IMR-90 (cell line): Measurements from ENCODE around the gene GADD45GIP1. TPM values are rescaled to one million over a fixed set of nuclear protein-coding genes. Genes with fewer than 3 reads are reported as not detected.

Source experiments
- ATAC-seq: fragments of 200-7000 bp; cut with Tn5 transposase; 2 replicates; pipeline ENCODE4 v1.9.1; 2020; ENCODE audit warnings: low read depth, mild to moderate bottlenecking, moderate library complexity
- BruUV-seq: library from RNA; stranded (reverse); fragments of 400-500 nt; replicated peaks from 2 replicates; lab custom pipeline; 2021; lab: Mats Ljungman, UMichigan
- CTCF ChIA-PET: fragments of 300-600 bp; formaldehyde crosslinking; extraction: SDS; loops from one replicate; lab custom pipeline; 2021; ENCODE audit warnings: antibody characterized with exemption; lab: Yijun Ruan, JAX
- POLR2A ChIA-PET: fragments of 300-600 bp; sonication (Branson Sonifier 250); formaldehyde crosslinking; loops from one replicate; lab custom pipeline; 2022; ENCODE audit warnings: antibody characterized with exemption; ENCODE audit not compliant: unreplicated experiment; lab: Charles Lee
- DNase-seq: peaks from one replicate; pipeline ENCODE4 v3.0.0; 2013
- H2AFZ ChIP-seq: replicated peaks from 2 replicates; pipeline ENCODE3; 2013; ENCODE audit warnings: low read length, mild to moderate bottlenecking; ENCODE audit not compliant: poor library complexity
- H2AK5ac ChIP-seq: 2 replicates; pipeline ENCODE4 v1.6.1; 2013; ENCODE audit warnings: low read depth, low read length, inconsistent platforms
- H2AK9ac ChIP-seq: replicated peaks from 2 replicates; pipeline ENCODE3; 2013; ENCODE audit warnings: mild to moderate bottlenecking, low read depth, low read length, moderate library complexity; ENCODE audit not compliant: poor library complexity
- H2BK120ac ChIP-seq: 2 replicates; pipeline ENCODE4 v1.6.1; 2013; ENCODE audit warnings: low read depth, low read length, inconsistent platforms
- H2BK15ac ChIP-seq: 3 replicates; pipeline ENCODE4 v1.6.1; 2013; ENCODE audit warnings: low read depth, low read length, inconsistent platforms
- H2BK20ac ChIP-seq: 2 replicates; pipeline ENCODE4 v1.6.1; 2013; ENCODE audit warnings: low read depth, mild to moderate bottlenecking, inconsistent platforms, low read length, moderate library complexity
- H2BK5ac ChIP-seq: 2 replicates; pipeline ENCODE4 v1.6.1; 2013; ENCODE audit warnings: mild to moderate bottlenecking, low read depth, low read length, inconsistent platforms; ENCODE audit not compliant: poor library complexity, severe bottlenecking
- H3K14ac ChIP-seq: replicated peaks from 2 replicates; pipeline ENCODE4 v1.6.1; 2013; ENCODE audit warnings: low read depth, low read length, inconsistent platforms
- H3K18ac ChIP-seq: 2 replicates; pipeline ENCODE4 v1.6.1; 2013; ENCODE audit warnings: low read depth, low read length, control low read depth
- H3K23ac ChIP-seq: 2 replicates; pipeline ENCODE4 v1.6.1; 2013; ENCODE audit warnings: low read depth, low read length, inconsistent platforms
- H3K27ac ChIP-seq: 2 replicates; pipeline ENCODE4 v1.5.1; 2013; ENCODE audit warnings: mild to moderate bottlenecking, control low read depth, low read length; ENCODE audit not compliant: insufficient read depth
- H3K27me3 ChIP-seq: 2 replicates; pipeline ENCODE4 v1.6.1; 2013; ENCODE audit warnings: low read length; ENCODE audit not compliant: control insufficient read depth, insufficient read depth
- H3K36me3 ChIP-seq: 2 replicates; pipeline ENCODE4 v1.6.1; 2013; ENCODE audit warnings: low read length, mixed read lengths; ENCODE audit not compliant: control insufficient read depth, insufficient read depth
- H3K4ac ChIP-seq: 2 replicates; pipeline ENCODE4 v1.6.1; 2013; ENCODE audit warnings: low read depth, low read length, inconsistent platforms
- H3K4me1 ChIP-seq: 2 replicates; pipeline ENCODE4 v1.6.1; 2013; ENCODE audit warnings: low read length, mixed read lengths; ENCODE audit not compliant: control insufficient read depth, insufficient read depth
- H3K4me2 ChIP-seq: 2 replicates; pipeline ENCODE4 v1.6.1; 2013; ENCODE audit warnings: low read depth, mild to moderate bottlenecking, control low read depth, low read length, moderate library complexity
- H3K4me3 ChIP-seq: 2 replicates; pipeline ENCODE4 v1.5.1; 2013; ENCODE audit warnings: low read depth, mild to moderate bottlenecking, control low read depth, low read length, moderate library complexity; ENCODE audit not compliant: insufficient read depth
- H3K56ac ChIP-seq: 2 replicates; pipeline ENCODE4 v1.6.1; 2013; ENCODE audit warnings: low read length, inconsistent platforms; ENCODE audit not compliant: insufficient read depth; ENCODE audit errors: extremely low read depth
- H3K79me1 ChIP-seq, 2 experiments: 2 replicates each; pipeline ENCODE4 v1.6.1; 2013; ENCODE audit warnings: low read length in 2 of 2, inconsistent platforms in 1 of 2, low read depth in 1 of 2
- H3K9ac ChIP-seq: 2 replicates; pipeline ENCODE4 v1.6.1; 2013; ENCODE audit warnings: low read depth, low read length, control low read depth
- H3K9me1 ChIP-seq: 2 replicates; pipeline ENCODE4 v1.6.1; 2013; ENCODE audit warnings: low read length, inconsistent platforms; ENCODE audit not compliant: insufficient read depth
- H3K9me3 ChIP-seq: 2 replicates; pipeline ENCODE4 v1.6.1; 2013; ENCODE audit warnings: low read length; ENCODE audit not compliant: control insufficient read depth, insufficient read depth
- H4K20me1 ChIP-seq: 2 replicates; pipeline ENCODE4 v1.6.1; 2013; ENCODE audit warnings: low read length, inconsistent platforms; ENCODE audit not compliant: insufficient read depth
- H4K5ac ChIP-seq: 2 replicates; pipeline ENCODE4 v1.6.1; 2013; ENCODE audit warnings: mild to moderate bottlenecking, low read depth, low read length, control low read depth
- H4K8ac ChIP-seq, 2 experiments: 2 replicates each; pipeline ENCODE4 v1.6.1; 2013; ENCODE audit warnings: low read depth in 2 of 2, low read length in 2 of 2, control low read depth in 1 of 2, inconsistent platforms in 1 of 2
- H4K91ac ChIP-seq: 2 replicates; pipeline ENCODE4 v1.6.1; 2013; ENCODE audit warnings: low read depth, low read length, inconsistent platforms; ENCODE audit not compliant: insufficient read depth
- MAZ ChIP-seq: IDR thresholded peaks from 2 replicates; pipeline ENCODE4 v1.6.1; 2012; ENCODE audit warnings: low read depth, mild to moderate bottlenecking, low read length, improper control_type of control experiment, moderate library complexity, borderline replicate concordance
- NFE2L2 ChIP-seq: fragments of 150-350 bp; IDR thresholded peaks from 2 replicates; pipeline ENCODE4 v1.6.1; 2016; ENCODE audit warnings: low read depth, mild to moderate bottlenecking, low read length
- POLR2A ChIP-seq: IDR thresholded peaks from 2 replicates; pipeline ENCODE4 v1.6.1; 2012; ENCODE audit warnings: mild to moderate bottlenecking, low read depth, low read length
- RAD21 ChIP-seq: IDR thresholded peaks from 2 replicates; pipeline ENCODE4 v1.6.1; 2012; ENCODE audit warnings: low read length, improper control_type of control experiment
- WGBS, 2 experiments: methylation state at CpG; one replicate each; pipeline versions ENCODE4 v1.1.5 to v1.1.7; 2013; ENCODE audit warnings: missing lambda C conversion rate in 2 of 2; ENCODE audit not compliant: insufficient read length in 1 of 2; ENCODE audit errors: extremely low coverage in 2 of 2; 5-methylcytosine and 5-hydroxymethylcytosine counted together
- dilution Hi-C: fragments of 300-500 bp; cut with HindIII; formaldehyde crosslinking; loops from one replicate; pipeline ENCODE4 v1.14.3; 2018; ENCODE audit warnings: low sequenced_read_pairs; ENCODE audit not compliant: unreplicated experiment
- in situ Hi-C: fragments of 300-500 bp; cut with MboI; formaldehyde crosslinking; loops from 3 replicates; pipeline ENCODE4 v1.14.3; 2019; ENCODE audit warnings: low sequenced_read_pairs, inconsistent platforms, mixed read lengths
- intact Hi-C: fragments of 100-400 bp; cut with micrococcal nuclease; formaldehyde crosslinking; loops from 2 replicates; pipeline ENCODE4 v1.10.0; 2022
- polyA plus RNA-seq, 3 experiments: library from polyadenylated mRNA; depleted of rRNA; stranded (reverse); fragments of >200 nt; gene quantifications; 2 replicates each; pipeline ENCODE4 v1.2.3, GENCODE V29; 2012; ENCODE audit warnings: low replicate concordance in 1 of 3
- total RNA-seq: library from RNA; depleted of rRNA; stranded (reverse); fragments of >200 nt; gene quantifications from 2 replicates; pipeline ENCODE4 v1.2.3, GENCODE V29; 2012
- TF ChIP-seq, protein P1 (sequence below): fragments of 150-350 bp; IDR thresholded peaks from 2 replicates; pipeline ENCODE4 v1.6.1; 2017; ENCODE audit warnings: mild to moderate bottlenecking, antibody characterized with exemption, low read length, low read depth
- TF ChIP-seq, protein P2 (sequence below): conservative IDR thresholded peaks from 2 replicates; pipeline ENCODE4 v1.5.1; 2012; ENCODE audit warnings: mild to moderate bottlenecking, low read depth, low read length, improper control_type of control experiment

GADD45GIP1 gene
- total and polyA plus RNA-seq, 2 of the 4 experiments (the other 2 are of a cell fraction) = 13.3 to 42.4 TPM

DNA sequence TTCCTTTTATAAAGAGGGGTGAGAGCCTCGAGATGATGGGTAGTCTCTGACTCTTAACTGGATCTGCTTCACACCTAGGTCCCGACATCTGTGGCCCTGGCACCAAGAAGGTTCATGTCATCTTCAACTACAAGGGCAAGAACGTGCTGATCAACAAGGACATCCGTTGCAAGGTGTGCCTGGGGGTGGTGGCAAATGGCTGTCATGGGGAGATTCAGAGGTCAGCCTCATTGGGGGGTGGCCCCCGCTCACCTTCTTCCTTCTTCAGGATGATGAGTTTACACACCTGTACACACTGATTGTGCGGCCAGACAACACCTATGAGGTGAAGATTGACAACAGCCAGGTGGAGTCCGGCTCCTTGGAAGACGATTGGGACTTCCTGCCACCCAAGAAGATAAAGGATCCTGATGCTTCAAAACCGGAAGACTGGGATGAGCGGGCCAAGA, 17.0 kb downstream of the GADD45GIP1 start:
- peak overlapping the region; percentile 67; the same call in 1 of the 2 replicates for H3K9ac ChIP-seq
- peak overlapping the region; percentile 84 for H3K14ac ChIP-seq
- H2AK5ac ChIP-seq = peak overlapping the region; percentile 94
- peak overlapping the region; percentile 85 for H3K4me2 ChIP-seq
- peak overlapping the region; percentile 44; the same call in 1 of the 2 replicates for H3K4ac ChIP-seq
- no peak overlapping the region for H3K18ac ChIP-seq
- H2BK15ac ChIP-seq = no peak overlapping the region
- H4K5ac ChIP-seq = no peak overlapping the region
- ChIA-PET POLR2A (no interaction called here), CTCF (no interaction called here)
- peak overlapping the region; percentile 89 for H3K23ac ChIP-seq
- peaks cover 5 to 55% of the 10 kb centered on the region in 2 experiments; a peak in 3 of 4 replicates for H3K79me1 ChIP-seq
- intact Hi-C loops (no loop called here), in situ Hi-C loops (no loop called here), dilution Hi-C loops (no loop called here)
- no peak overlapping the region for H2BK120ac ChIP-seq
- peak overlapping the region; percentile 66 for H2AFZ ChIP-seq
- no peak overlapping the region for H4K91ac ChIP-seq
- peaks cover 15% of the 10 kb centered on the region for H3K9me1 ChIP-seq
- no peak for ATAC-seq
- no peak overlapping the region for H4K8ac ChIP-seq
- peaks cover 48% of the 10 kb centered on the region for H3K36me3 ChIP-seq
- no peak overlapping the region for H2BK20ac ChIP-seq
- no peak overlapping the region for H2BK5ac ChIP-seq
- no peaks in the 10 kb centered on the region for H3K27me3 ChIP-seq
- peak overlapping the region; percentile 43 for H3K27ac ChIP-seq
- no peak for DNase-seq
- no TSS peak for BruUV-seq
- H2AK9ac ChIP-seq = peak overlapping the region; percentile 81
- H3K9me3 ChIP-seq = no peaks in the 10 kb centered on the region
- peaks cover 15% of the 10 kb centered on the region for H3K4me1 ChIP-seq
- peaks cover 64% of the 10 kb centered on the region for H4K20me1 ChIP-seq
- 80% methylated on average over 1 of the region's 10 CpGs; no CpG with 5 or more reads in 1 of the 2 experiments for WGBS, 2 experiments
- H3K4me3 ChIP-seq = peak overlapping the region; percentile 80
- TF ChIP-seq, protein P1, sequence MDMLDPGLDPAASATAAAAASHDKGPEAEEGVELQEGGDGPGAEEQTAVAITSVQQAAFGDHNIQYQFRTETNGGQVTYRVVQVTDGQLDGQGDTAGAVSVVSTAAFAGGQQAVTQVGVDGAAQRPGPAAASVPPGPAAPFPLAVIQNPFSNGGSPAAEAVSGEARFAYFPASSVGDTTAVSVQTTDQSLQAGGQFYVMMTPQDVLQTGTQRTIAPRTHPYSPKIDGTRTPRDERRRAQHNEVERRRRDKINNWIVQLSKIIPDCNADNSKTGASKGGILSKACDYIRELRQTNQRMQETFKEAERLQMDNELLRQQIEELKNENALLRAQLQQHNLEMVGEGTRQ = no peak
- TF ChIP-seq NFE2L2 = no peak
- no peak for TF ChIP-seq MAZ
- no peak for TF ChIP-seq POLR2A
- TF ChIP-seq, protein P2, sequence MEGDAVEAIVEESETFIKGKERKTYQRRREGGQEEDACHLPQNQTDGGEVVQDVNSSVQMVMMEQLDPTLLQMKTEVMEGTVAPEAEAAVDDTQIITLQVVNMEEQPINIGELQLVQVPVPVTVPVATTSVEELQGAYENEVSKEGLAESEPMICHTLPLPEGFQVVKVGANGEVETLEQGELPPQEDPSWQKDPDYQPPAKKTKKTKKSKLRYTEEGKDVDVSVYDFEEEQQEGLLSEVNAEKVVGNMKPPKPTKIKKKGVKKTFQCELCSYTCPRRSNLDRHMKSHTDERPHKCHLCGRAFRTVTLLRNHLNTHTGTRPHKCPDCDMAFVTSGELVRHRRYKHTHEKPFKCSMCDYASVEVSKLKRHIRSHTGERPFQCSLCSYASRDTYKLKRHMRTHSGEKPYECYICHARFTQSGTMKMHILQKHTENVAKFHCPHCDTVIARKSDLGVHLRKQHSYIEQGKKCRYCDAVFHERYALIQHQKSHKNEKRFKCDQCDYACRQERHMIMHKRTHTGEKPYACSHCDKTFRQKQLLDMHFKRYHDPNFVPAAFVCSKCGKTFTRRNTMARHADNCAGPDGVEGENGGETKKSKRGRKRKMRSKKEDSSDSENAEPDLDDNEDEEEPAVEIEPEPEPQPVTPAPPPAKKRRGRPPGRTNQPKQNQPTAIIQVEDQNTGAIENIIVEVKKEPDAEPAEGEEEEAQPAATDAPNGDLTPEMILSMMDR = no peak
- no peak for TF ChIP-seq RAD21
- no peak overlapping the region; the same call in 1 of the 2 replicates for H3K56ac ChIP-seq
